T-helper 2 cell treated with Interferon-gamma antibody and Interleukin-4, amounts not matched to agents 5 μg/mL and 100 μg/mL, for 36 hours (primary cell): Measurements from ENCODE around the gene PRKCA.

Experiments
- DNase-seq: peaks from one replicate; pipeline ENCODE4 v3.0.0; 2021; ENCODE audit warnings: low spot score
- H3K27ac Mint-ChIP-seq: one replicate; pipeline ENCODE4 v1.8.0; 2021; ENCODE audit warnings: mild to moderate bottlenecking, mixed read lengths
- H3K27me3 Mint-ChIP-seq: one replicate; pipeline ENCODE4 v1.8.0; 2021; ENCODE audit warnings: low read depth, mixed read lengths
- H3K36me3 Mint-ChIP-seq: one replicate; pipeline ENCODE4 v1.8.0; 2021; ENCODE audit warnings: low read depth, mixed read lengths
- H3K4me1 Mint-ChIP-seq: one replicate; pipeline ENCODE4 v1.8.0; 2021; ENCODE audit warnings: low read depth, mixed read lengths
- H3K4me3 Mint-ChIP-seq: one replicate; pipeline ENCODE4 v1.8.0; 2022; ENCODE audit warnings: mild to moderate bottlenecking, moderate library complexity, mixed read lengths
- H3K9me3 Mint-ChIP-seq: one replicate; pipeline ENCODE4 v1.8.0; 2021; ENCODE audit warnings: mixed read lengths

PRKCA gene

GRCh38 chr17:66522591-66523272 is 220.3 kb downstream of the PRKCA start:
- peaks cover 34% of the 10 kb centered on the region for H3K36me3 Mint-ChIP-seq
- no peak for DNase-seq
- peaks cover 50% of the 10 kb centered on the region for H3K4me1 Mint-ChIP-seq
- no peaks in the 10 kb centered on the region for H3K9me3 Mint-ChIP-seq
- no peaks in the 10 kb centered on the region for H3K27me3 Mint-ChIP-seq
- H3K4me3 Mint-ChIP-seq: peak overlapping the region; percentile 8
- H3K27ac Mint-ChIP-seq: peak overlapping the region; percentile 69

- no peaks in the 10 kb centered on the region for H3K27me3 Mint-ChIP-seq
- no peak for DNase-seq
- H3K36me3 Mint-ChIP-seq: peaks cover 35% of the 10 kb centered on the region
- H3K4me3 Mint-ChIP-seq: no peak overlapping the region
- no peak overlapping the region for H3K27ac Mint-ChIP-seq
- no peaks in the 10 kb centered on the region for H3K9me3 Mint-ChIP-seq
- H3K4me1 Mint-ChIP-seq: peaks cover 48% of the 10 kb centered on the region
These were observed 221.2 kb downstream of the PRKCA start for GRCh38 chr17:66523378-66524200.

GRCh38 chr17:66524877-66525276 is 222.5 kb downstream of the PRKCA start:
- Mint-ChIP-seq H3K4me3 (no peak overlapping the region), H3K4me1 (peaks cover 40% of the 10 kb centered on the region), H3K36me3 (peaks cover 31% of the 10 kb centered on the region), H3K9me3 (no peaks in the 10 kb centered on the region), H3K27me3 (no peaks in the 10 kb centered on the region), H3K27ac (no peak overlapping the region)
- DNase-seq: peak; percentile 26

- Mint-ChIP-seq H3K27me3 (no peaks in the 10 kb centered on the region), H3K4me3 (no peak overlapping the region), H3K4me1 (peaks cover 40% of the 10 kb centered on the region), H3K27ac (no peak overlapping the region), H3K9me3 (no peaks in the 10 kb centered on the region), H3K36me3 (peaks cover 31% of the 10 kb centered on the region)
- DNase-seq: no peak
These were observed 222.9 kb downstream of the PRKCA start for GRCh38 chr17:66525338-66525737.

- H3K9me3 Mint-ChIP-seq: no peaks in the 10 kb centered on the region
- H3K4me1 Mint-ChIP-seq: peaks cover 38% of the 10 kb centered on the region
- H3K27me3 Mint-ChIP-seq: no peaks in the 10 kb centered on the region
- H3K27ac Mint-ChIP-seq: no peak overlapping the region
- H3K4me3 Mint-ChIP-seq: no peak overlapping the region
- no peak for DNase-seq
- H3K36me3 Mint-ChIP-seq: peaks cover 28% of the 10 kb centered on the region
These were observed 224.4 kb downstream of the PRKCA start for GRCh38 chr17:66526827-66527226.

- Mint-ChIP-seq H3K9me3 (no peaks in the 10 kb centered on the region), H3K27me3 (no peaks in the 10 kb centered on the region), H3K27ac (no peak overlapping the region), H3K4me3 (no peak overlapping the region), H3K36me3 (peaks cover 24% of the 10 kb centered on the region), H3K4me1 (peaks cover 33% of the 10 kb centered on the region)
- DNase-seq: no peak
These were observed 224.9 kb downstream of the PRKCA start for GRCh38 chr17:66527335-66527734.

GRCh38 chr17:66531851-66532295 is 229.5 kb downstream of the PRKCA start:
- H3K9me3 Mint-ChIP-seq: no peaks in the 10 kb centered on the region
- H3K27ac Mint-ChIP-seq: no peak overlapping the region
- no peak for DNase-seq
- H3K27me3 Mint-ChIP-seq: no peaks in the 10 kb centered on the region
- peaks cover 12% of the 10 kb centered on the region for H3K36me3 Mint-ChIP-seq
- peaks cover 34% of the 10 kb centered on the region for H3K4me1 Mint-ChIP-seq
- no peak overlapping the region for H3K4me3 Mint-ChIP-seq

GRCh38 chr17:66533572-66533971 is 231.2 kb downstream of the PRKCA start:
- no peak overlapping the region for H3K4me3 Mint-ChIP-seq
- H3K9me3 Mint-ChIP-seq: no peaks in the 10 kb centered on the region
- H3K27me3 Mint-ChIP-seq: no peaks in the 10 kb centered on the region
- H3K4me1 Mint-ChIP-seq: peaks cover 43% of the 10 kb centered on the region
- no peak overlapping the region for H3K27ac Mint-ChIP-seq
- H3K36me3 Mint-ChIP-seq: peaks cover 11% of the 10 kb centered on the region
- DNase-seq: no peak

- Mint-ChIP-seq H3K9me3 (no peaks in the 10 kb centered on the region), H3K27ac (no peak overlapping the region), H3K27me3 (no peaks in the 10 kb centered on the region), H3K4me3 (no peak overlapping the region), H3K4me1 (peaks cover 44% of the 10 kb centered on the region), H3K36me3 (peaks cover 9% of the 10 kb centered on the region)
- DNase-seq: no peak
These were observed 231.6 kb downstream of the PRKCA start for GRCh38 chr17:66533986-66534385.

GRCh38 chr17:66535611-66536010 is 233.2 kb downstream of the PRKCA start:
- Mint-ChIP-seq H3K4me3 (no peak overlapping the region), H3K27ac (peak overlapping the region; percentile 26), H3K9me3 (no peaks in the 10 kb centered on the region), H3K4me1 (peaks cover 44% of the 10 kb centered on the region), H3K27me3 (no peaks in the 10 kb centered on the region), H3K36me3 (peaks cover 9% of the 10 kb centered on the region)
- no peak for DNase-seq

- DNase-seq: no peak
- Mint-ChIP-seq H3K27ac (no peak overlapping the region), H3K27me3 (no peaks in the 10 kb centered on the region), H3K4me3 (no peak overlapping the region), H3K36me3 (peaks cover 10% of the 10 kb centered on the region), H3K9me3 (no peaks in the 10 kb centered on the region), H3K4me1 (peaks cover 55% of the 10 kb centered on the region)
These were observed 235.1 kb downstream of the PRKCA start for GRCh38 chr17:66537502-66537901.

- Mint-ChIP-seq H3K36me3 (peaks cover 6% of the 10 kb centered on the region), H3K27me3 (no peaks in the 10 kb centered on the region)
These were observed 236.4 kb downstream of the PRKCA start for GRCh38 chr17:66538776-66539175.

GRCh38 chr17:66540131-66540781 is 237.8 kb downstream of the PRKCA start:
- Mint-ChIP-seq H3K36me3 (peaks cover 4% of the 10 kb centered on the region), H3K27me3 (no peaks in the 10 kb centered on the region), H3K4me1 (peaks cover 51% of the 10 kb centered on the region), H3K27ac (no peak overlapping the region), H3K4me3 (no peak overlapping the region), H3K9me3 (no peaks in the 10 kb centered on the region)
- DNase-seq: no peak

More at GRCh38 chr17:66538776-66539175, 236.4 kb downstream of the PRKCA start:
- Mint-ChIP-seq H3K9me3 (no peaks in the 10 kb centered on the region), H3K27ac (no peak overlapping the region), H3K4me1 (peaks cover 64% of the 10 kb centered on the region), H3K4me3 (no peak overlapping the region)
- DNase-seq: no peak
